ENCODE data around the gene IGF1R.

The IGF1R gene

DNA sequence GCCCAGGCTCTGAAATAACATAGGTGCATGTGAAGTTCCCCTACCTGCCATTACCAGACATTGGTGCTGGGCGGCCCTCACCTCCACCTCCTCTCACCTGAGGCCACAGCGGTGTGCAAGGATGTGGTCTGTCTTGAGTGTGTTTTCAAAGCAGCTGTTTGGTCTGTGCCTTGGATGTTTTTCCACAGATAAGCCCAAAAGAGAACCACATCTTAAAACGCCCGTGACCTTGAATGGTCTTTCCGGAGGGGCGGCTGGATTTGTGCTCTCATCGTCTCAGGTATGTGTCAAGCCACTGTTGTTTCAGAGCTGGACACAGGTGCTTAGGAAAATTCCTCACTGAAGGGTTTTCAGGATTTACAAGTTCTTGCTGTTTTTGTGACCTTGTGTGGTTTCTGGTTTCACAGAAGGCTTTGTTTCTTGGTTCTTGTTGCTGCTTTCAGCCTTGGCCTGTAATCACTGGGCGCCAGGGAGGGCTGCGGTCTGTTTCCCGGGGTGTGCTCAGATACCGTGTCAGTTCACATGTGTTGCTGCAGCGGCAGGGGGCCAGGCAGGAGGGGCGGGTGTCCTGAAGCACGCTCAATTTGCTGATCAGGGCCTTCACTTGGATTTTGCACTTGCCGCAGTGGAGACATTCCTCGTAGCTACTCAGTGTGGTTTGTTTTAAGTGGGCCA is 128.4 kb downstream of the IGF1R start:
- DNase-seq (ENCODE audit: low spot score) = peak; percentile 45

DNA sequence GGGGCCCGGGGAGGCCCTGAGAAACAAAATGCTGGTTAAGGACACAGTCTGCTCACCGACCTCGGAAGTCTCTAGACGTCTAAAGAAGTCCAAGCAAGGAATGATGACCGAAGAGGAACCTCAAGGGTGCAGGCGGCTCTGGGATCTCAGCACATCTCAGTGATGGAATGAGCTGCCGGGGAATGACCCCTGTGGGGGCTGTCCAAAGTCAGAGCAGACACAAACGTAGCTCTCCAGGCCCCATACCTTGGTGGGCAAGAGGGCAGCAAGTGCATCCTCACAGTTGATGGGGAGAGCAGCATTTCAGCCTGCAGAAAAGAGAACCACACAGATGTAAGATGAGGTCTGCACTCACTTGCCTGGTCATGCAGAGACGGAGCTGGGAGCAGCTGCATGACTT is 129.1 kb downstream of the IGF1R start:
- no peak for DNase-seq (ENCODE audit: low spot score)

DNA sequence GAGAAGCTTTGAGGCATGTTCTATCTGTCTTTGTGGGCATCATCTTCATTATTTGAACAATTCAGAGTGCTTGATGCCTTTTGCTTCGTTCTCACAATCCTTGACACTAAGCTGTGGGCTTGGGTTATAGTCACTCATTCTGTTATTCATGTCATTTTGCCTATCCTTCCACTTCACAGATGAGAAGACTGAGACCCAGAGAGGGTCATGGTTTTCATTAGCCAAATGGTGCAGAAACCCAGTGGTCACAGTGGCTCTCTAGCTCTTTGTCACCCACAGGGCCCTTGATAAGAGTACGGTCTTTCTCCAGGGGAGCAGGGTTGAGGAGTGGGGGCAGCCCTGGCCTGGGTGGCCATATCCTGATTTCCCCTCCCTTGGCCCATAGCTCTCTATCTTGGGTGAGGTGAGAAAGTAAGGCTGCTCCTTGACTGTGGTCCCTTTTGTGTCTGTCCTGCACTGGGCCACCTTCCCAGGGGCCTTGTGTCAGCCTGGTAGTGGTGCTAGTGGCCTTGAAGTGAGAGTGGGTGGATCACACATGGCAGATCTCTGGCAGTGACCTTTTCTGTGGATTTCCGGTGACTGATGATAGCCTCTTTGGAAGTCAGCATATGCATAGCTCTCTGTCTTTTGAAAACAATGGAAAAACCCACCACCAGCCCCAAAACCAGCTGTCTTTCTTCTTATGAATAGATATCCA is 130.1 kb downstream of the IGF1R start:
- no peak for DNase-seq (ENCODE audit: low spot score)

DNA sequence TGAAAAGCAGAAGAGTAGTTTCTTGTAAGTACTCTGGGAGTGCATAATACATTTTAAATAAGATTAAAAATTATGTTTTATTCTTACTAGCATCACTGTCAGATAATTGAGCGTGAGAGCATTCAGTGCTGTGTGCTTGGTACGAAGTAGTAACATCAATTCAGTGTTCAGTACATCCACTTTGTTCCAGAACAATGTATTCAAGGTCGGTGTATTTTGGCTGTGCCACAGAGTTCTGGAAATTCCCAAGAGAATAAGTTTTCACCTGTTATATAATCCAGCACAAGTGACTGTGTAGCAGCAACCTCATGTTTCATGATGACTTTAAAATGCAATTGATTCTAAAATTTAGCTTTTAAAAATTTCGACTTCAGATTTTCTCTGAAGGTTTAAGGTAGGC is 130.6 kb downstream of the IGF1R start:
- no peak for DNase-seq (ENCODE audit: low spot score)

DNA sequence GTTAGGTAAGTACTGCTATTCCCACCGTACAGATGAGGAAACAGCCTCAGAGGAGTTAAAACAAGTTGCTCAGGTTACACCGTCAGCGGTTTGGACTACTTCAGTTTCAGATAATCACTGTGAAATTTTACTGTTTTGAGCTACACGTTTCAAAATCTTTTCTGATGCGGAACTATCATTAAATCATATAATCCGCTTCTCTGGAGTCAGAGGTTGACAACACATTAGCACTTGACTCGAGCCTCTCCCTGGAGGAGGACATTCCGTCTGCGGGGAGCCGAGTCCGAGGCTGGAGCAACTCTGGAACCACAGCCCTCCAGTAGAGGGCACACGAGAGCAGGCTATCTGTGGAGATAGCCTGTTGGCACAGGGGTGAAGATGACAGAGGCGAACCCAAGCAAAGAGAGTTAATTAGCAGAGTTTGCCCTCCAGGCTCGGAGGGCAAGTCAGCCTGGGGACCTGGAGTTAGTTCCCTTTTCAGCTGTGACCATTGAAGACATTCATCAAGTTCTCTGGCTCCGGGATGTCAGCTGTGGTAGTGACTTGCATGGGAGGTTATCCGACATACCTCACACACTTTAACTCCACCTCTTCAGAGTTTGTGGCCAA is 131.2 kb downstream of the IGF1R start:
- DNase-seq (ENCODE audit: low spot score) = peak; percentile 78

DNA sequence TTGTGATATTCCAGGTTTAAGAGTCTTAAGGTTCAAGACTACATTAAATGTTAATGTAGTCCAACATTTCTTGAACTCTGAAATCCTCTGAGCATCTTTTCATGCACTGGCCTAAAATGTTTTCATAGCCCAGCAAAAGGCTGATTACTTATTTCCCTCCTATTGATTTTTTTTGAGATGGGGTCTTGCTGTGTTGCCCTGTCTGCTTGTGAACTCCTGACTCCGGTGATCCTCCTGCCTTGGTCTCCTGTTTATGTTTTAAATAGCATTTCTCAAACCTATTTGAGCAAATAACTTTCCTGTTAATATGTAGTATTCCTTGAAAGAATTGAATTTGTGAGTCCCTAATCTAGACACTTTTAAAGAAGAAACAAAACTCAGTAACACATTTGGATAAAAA is 133.5 kb downstream of the IGF1R start:
- no peak for DNase-seq (ENCODE audit: low spot score)

DNA sequence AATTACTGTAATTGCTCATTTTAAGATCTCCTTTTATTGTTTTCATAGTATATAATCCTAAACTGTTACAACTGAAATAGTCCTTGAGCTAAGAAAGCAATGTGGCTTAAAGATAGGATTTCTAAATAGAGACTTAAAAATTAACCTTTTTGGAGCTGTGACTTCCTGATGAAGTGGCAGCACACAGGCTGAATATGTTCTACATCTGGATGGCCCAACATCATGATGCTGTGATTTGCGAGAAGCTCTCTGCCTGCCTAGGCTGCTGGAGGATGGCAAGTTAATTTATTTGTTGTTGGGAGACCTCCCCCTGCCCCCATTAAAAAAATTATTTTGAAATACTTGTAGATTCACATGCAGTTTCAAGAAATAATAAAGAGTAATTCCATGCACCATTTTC is 134.5 kb downstream of the IGF1R start:
- no peak for DNase-seq (ENCODE audit: low spot score)

DNA sequence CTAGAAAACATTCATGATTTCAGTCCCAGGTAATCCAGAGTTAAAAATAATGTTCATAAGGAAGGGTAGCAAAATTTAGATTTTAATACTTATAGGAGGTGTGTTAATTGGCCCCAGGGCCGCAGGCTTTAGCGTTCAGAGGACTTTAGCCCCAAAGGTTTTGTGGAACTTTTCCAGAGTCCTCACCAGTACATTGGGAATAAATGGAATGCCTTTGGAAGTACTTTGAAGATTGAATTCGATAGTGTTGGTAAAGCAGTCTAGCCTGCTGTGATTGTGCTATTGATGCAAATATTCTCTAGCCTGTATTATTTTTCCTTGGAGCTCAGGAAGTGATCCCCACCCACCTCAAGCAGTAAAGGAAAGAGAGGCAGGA is 137.1 kb downstream of the IGF1R start:
- DNase-seq (ENCODE audit: low spot score) = no peak

DNA sequence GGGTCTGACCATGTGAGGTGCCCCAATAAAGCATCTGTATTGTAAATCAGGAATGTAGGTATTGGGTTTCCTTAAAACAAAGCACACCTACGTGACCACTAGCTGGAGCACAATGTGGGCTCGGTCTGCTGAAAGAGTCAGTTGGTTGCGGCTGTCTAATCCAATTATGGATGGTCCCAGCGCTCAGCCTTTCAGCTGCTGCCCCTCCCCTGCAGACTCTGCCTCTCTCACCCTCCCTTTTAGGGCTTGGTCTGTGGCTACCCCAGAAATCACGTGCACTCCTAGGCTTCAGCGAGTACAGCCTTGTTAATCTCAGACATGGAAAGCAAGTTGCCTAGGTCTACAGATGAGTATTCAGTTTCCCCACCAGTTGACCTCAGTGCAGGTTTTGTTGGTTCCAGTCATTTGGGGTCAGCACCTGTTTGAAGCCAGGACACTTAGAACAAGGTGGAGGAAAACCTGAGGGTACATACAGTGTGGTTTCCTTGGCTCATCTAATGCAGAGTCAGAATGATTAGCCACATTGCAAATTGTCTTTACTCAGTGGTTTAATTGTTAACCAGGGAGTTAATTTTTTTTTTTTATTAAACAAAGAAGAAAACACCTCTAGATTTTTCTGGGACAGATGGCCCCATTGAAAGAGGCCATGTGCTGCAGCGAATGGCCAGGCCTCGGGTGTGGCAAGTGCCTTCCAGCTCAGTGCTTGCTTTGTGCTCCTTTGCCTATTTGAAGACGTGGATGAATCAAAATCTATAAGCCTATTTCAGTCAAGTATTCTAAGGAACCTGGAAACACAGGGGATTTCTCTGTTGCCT is 137.7 kb downstream of the IGF1R start:
- DNase-seq (ENCODE audit: low spot score) = peak; percentile 43

DNA sequence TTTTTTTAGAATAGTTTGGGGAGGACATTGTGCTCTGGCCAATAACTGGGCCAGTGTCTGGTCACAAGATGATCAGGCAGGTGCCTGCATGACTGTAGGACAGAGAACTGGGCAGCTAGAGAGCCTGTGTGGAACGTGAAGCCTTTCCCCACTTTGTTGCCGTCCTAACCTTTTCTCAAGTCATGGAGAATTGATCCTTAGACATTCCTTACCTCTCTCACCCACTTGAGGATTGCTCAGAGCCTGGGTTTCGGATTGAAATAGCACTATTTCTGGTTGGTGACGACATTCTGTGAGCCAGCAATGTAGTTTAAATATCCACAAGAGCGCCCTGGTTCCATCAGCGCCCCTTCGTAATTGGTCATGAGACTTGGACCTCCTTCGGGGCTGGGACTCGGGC is 138.4 kb downstream of the IGF1R start:
- no peak for DNase-seq (ENCODE audit: low spot score)

DNA sequence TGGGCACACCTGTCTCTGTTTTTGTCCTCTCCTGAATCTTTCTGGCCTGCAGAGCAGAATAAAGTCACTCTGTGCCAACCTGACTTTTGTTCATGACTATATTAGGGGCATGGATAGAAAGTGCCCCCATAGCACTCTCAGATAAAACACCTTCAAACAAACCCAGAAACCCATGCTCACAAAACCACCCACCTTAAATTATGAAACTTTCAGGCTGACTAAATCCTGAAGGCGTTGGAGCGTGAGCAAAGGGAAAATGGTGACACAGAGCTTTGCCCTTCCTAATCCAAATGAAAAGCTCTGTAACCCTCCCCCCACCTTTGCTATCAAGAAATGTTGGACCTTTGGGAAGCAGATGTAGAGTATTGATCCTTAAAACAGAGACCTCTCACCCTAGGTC is 138.9 kb downstream of the IGF1R start:
- DNase-seq (ENCODE audit: low spot score) = no peak

DNA sequence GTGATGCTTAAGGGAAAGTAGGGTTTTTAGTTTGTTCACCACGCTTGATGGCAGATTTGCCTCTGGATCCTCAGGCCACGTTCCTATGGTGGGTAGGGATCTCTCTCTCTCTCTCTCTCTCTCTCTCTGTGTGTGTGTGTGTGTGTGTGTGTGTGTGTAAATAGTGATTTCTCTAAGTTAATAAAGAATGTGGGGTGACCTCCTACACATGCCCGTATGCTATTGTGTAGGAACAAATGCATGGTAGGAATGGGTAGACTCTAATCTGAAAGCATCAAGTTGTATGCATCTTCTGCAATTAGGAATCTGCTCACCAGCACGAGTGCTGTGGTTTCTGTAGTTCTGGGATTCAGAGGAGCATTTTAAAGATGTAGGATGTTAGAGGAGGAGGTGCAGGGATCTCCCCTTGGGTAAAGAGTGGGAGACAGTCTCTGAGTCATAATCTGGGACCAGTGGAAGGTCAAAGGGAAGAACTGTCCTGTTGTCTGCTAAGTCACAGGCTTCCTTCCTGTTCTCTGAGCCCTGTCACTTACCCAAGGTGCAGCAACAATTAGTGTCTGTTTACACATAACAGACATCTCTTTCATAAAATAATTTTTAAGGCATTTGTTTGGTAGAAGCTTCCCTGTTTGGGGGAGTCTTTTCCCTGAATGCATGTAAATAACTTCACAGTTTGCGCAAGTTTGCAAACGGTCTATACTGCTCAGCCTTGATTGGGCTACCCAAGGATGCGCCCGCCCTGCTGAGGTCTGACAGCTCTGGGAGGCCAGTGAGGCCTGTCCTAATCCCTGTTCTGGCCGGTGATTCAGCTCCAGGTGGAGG is 139.8 kb downstream of the IGF1R start:
- no peak for DNase-seq (ENCODE audit: low spot score)

DNA sequence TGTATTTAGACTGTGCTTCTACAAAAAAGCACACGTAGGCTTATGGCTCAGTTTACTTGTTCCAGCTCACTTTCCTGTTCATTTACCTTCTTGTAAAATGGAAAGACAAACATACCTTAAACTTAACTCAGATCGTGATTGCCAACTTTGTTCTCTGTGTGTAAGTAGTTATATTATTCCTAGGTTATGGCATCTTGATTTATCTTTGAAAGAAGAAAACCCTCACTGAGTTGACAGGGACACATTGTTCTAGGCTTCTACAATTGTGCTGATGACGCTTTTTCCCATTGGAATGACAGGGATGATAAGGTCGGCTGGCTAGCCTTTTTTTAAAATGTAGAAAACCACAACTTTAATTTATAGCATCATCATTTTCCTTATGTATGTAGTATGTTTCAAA is 140.7 kb downstream of the IGF1R start:
- no peak for DNase-seq (ENCODE audit: low spot score)

DNA sequence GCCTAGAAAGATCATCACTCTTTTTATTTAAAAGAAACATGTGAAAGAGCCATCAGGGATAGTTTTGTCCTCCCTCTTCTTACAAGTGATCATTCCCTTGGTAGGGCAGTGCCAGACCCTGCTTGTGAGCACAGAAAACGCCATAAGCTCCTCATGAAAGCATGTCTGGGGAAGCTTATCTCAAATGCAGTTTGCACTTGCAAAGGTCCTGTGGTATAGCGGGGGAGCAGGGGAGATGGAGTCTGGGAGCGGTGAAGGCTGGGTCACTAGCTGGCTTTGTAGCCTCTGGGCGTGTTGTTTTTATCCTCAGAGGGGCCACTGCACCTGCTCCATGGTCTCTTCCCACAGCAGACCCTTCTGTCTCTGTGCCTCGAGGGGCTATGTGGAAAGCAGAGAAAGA is 141.9 kb downstream of the IGF1R start:
- no peak for DNase-seq (ENCODE audit: low spot score)

DNA sequence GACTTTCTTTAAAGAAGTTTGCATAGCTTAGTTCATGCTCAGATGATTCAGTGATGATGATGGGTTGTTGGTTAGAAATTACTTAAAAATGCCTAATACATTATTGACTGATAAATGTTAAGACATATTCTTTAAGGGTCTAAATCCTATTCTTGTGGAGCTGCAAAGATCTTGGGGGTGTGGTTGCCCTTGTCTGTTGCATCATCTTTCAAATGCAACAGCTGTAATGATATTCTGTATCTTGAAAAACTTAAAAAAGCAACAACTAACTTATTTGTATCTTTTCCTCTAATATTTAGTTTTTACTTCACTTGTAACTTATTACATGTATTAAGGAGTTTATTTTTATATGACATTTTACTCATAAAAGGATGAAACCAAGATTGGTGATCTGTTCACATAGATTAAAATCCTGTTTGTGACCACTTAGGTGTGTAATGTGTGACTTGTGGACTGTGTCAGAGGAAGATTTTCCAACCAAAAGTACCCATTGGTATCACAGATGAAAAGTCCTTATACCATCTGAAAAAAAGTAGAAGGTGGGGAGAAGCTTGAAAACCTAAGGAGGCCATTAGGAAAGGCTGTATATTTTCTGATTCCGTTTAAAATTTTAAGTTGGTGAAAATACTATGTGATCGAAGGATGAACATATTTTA is 142.8 kb downstream of the IGF1R start:
- no peak for DNase-seq (ENCODE audit: low spot score)

DNA sequence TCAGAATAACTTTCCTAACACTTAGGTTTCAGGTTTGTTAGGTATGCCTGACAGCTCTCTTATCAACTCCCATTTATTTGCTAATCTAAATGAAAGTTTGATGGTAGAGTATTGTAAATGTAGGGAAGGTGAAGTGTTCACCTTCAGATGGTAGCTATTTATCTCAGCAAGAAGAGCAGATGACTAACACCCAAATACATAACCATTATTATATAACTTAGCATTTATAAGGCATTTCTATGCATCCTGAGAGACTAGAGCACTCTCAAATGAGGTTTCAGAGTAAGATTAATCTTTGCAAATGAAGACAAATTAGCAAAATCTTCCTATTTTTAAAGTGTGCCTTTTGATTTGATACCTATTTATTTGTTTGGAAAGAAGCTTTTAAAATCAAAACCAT is 143.8 kb downstream of the IGF1R start:
- no peak for DNase-seq (ENCODE audit: low spot score)

DNA sequence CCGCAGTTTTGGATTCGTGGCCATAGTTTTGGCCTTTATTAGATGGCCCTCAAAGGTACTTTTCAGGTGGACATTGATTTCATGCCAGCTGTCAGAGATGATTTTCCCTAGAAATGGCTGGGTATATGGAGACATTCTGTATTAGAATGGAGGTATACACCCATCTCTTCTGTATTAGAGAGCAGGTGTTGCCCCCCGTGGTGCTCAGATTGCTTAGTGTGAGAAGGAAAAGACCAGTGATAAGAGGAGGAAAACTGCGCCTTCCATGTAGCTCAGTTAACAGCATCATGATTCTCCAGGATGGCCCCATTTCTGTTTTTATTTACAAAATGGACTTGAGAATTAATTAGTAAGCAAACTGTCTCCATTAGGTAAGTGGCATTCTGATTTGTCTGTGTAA is 145.9 kb downstream of the IGF1R start:
- no peak for DNase-seq (ENCODE audit: low spot score)

DNA sequence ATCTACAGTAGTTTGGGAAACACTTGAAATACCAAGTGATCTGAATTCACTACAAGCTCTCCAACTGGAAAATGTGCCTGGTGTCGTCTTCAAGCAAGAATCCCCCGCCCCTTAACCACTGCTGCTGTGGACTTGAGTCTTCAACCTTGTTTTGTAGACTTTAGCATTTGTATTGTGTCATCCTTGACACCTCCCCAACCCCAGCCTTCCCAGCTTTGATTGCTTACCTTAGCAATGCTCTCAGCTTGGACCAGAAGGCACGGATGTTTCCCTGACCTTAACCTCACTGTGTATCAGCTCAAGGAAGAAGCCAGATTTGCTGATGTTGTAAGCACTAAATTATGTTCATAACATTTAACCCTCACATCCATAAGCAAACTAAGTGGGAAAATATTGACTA is 146.4 kb downstream of the IGF1R start:
- DNase-seq (ENCODE audit: low spot score) = no peak

DNA sequence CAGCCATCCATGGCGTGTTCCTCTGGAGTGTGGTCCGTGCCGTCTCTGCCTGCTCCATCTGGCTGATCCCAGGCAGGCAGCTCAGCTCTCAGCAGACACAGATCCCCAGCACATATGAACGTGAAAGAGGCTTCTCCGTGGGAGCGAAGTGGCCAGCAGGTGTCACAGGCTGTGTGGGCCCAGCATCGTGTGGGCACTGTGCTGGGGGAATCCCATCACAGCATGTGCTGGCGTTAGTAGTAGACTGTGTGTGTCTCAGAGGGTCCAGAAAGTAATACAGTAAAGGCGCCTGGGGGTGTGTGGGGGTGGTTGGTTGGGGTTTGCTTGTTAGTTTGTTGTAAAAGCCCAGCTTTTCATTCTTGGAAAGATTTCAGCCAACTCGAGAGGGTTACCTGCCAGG is 147.6 kb downstream of the IGF1R start:
- no peak for DNase-seq (ENCODE audit: low spot score)

DNA sequence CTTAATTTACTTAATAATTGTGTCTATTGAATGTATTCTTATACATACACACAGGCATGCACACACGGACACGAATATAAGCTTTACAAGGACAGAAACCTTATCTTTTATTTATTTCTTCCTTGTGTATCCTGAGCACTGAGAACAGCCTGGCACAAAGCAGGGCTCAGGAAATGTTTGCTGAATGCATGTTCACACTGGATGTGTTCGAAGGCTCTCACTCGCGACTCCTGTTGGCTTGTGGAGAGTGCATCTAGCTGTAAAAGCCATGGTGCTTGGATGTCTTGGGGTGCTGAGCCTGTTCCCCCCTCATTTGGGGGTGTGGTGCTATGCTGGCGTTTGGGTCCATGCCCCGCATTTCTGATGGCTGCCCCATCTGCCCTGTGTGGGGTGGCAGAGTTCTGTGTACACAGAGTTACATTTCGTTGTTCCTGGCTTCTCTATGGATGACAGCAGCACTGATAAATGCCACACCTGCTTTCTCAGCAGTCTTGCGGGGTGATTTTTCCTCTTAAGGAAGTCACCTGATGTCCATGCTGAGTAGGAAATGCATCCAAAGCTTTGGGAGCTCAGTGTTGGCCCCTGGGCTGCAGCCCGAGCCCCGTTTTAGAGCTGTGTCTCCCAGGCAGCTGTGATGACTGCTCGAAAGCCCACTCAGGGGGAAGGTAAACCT is 148.5 kb downstream of the IGF1R start:
- DNase-seq (ENCODE audit: low spot score) = no peak

DNA sequence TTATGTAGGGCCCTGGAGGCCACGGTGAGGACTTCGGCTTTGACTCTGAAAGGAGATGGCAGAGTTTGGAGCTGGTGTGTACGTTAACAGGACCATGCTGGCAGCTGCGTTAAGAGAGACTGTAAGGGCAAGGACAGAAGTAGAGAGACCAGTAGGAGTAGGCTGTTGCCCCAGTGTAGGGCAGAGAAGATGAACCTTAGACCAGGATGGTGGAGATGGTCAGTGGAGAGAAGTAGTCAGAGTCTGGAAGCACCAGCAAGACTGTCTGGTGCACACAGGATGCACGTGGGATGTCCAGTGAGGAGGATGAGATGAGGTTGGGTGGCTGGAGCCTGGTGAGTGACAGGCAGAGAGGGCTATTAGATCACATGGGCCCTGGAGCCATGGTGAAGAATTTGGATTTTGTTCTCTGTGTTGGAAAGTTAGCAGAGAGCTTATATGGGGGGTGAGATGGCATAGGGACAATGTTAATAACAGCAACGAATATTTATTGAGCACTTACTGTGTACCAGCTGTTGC is 150.1 kb downstream of the IGF1R start:
- no peak for DNase-seq (ENCODE audit: low spot score)

Data from iPS-NIHi11 (cell line).